Mesendoderm (in vitro differentiated cells): ENCODE measurements around the gene U2AF1.
"Not testable (repeated sequence)": the region's sequence is repeated elsewhere in the genome, so short reads cannot be mapped to it uniquely, and the experiment has no call there.

Experiments used
- DNase-seq: peaks from one replicate; pipeline ENCODE4 v3.0.0; 2013
- H2AK5ac ChIP-seq: 2 replicates; pipeline ENCODE4 v1.6.1; 2013; ENCODE audit warnings: low read length, inconsistent platforms
- H2BK120ac ChIP-seq: 2 replicates; pipeline ENCODE4 v1.6.1; 2013; ENCODE audit warnings: low read depth, mild to moderate bottlenecking, low read length, moderate library complexity, mixed read lengths
- H2BK15ac ChIP-seq: replicated peaks from 2 replicates; pipeline ENCODE4 v1.6.1; 2013; ENCODE audit warnings: low read depth, mild to moderate bottlenecking, moderate library complexity
- H2BK5ac ChIP-seq: 2 replicates; pipeline ENCODE4 v1.6.1; 2013; ENCODE audit warnings: low read length, inconsistent platforms
- H3K18ac ChIP-seq: 2 replicates; pipeline ENCODE4 v1.6.1; 2013; ENCODE audit warnings: mild to moderate bottlenecking, low read length, mixed read lengths
- H3K23ac ChIP-seq: one replicate; pipeline ENCODE4 v1.6.1; 2013; ENCODE audit warnings: low read length
- H3K27ac ChIP-seq: 2 replicates; pipeline ENCODE4 v1.5.1; 2013; ENCODE audit warnings: low read depth, mild to moderate bottlenecking, inconsistent platforms, low read length, moderate library complexity
- H3K27me3 ChIP-seq: 2 replicates; pipeline ENCODE4 v1.6.1; 2013; ENCODE audit warnings: low read length, control low read depth, mild to moderate bottlenecking, inconsistent platforms; ENCODE audit not compliant: insufficient read depth, poor library complexity
- H3K36me3 ChIP-seq: 2 replicates; pipeline ENCODE4 v1.6.1; 2013; ENCODE audit warnings: low read length, inconsistent platforms; ENCODE audit not compliant: control insufficient read depth, insufficient read depth
- H3K4ac ChIP-seq: one replicate; pipeline ENCODE4 v1.6.1; 2013; ENCODE audit warnings: low read depth, mild to moderate bottlenecking, low read length, moderate library complexity
- H3K4me1 ChIP-seq: 2 replicates; pipeline ENCODE4 v1.6.1; 2013; ENCODE audit warnings: low read depth, low read length, inconsistent platforms; ENCODE audit not compliant: control insufficient read depth
- H3K4me2 ChIP-seq: 2 replicates; pipeline ENCODE4 v1.6.1; 2013; ENCODE audit warnings: low read length
- H3K4me3 ChIP-seq: 2 replicates; pipeline ENCODE4 v1.5.1; 2013; ENCODE audit warnings: mild to moderate bottlenecking, low read length
- H3K56ac ChIP-seq: one replicate; pipeline ENCODE4 v1.6.1; 2013; ENCODE audit warnings: low read length
- H3K79me1 ChIP-seq: 2 replicates; pipeline ENCODE4 v1.6.1; 2013; ENCODE audit warnings: low read length, inconsistent platforms
- H3K79me2 ChIP-seq: 2 replicates; pipeline ENCODE4 v1.6.1; 2013; ENCODE audit warnings: mild to moderate bottlenecking, low read length; ENCODE audit not compliant: control insufficient read depth, insufficient read depth
- H3K9ac ChIP-seq: 2 replicates; pipeline ENCODE4 v1.6.1; 2013; ENCODE audit warnings: low read length, inconsistent platforms
- H4K5ac ChIP-seq: one replicate; pipeline ENCODE4 v1.6.1; 2013; ENCODE audit warnings: low read length
- H4K8ac ChIP-seq: one replicate; pipeline ENCODE4 v1.6.1; 2013; ENCODE audit warnings: low read depth, mild to moderate bottlenecking, control low read depth, low read length, moderate library complexity
- WGBS: extraction: QIAGEN DNeasy Blood & Tissue Kit; methylation state at CpG from one replicate; pipeline ENCODE4 v1.1.7; 2013; ENCODE audit warnings: low lambda C conversion rate, missing lambda C conversion rate; ENCODE audit not compliant: insufficient coverage; ENCODE audit errors: extremely low coverage; 5-methylcytosine and 5-hydroxymethylcytosine counted together

Gene U2AF1

DNA sequence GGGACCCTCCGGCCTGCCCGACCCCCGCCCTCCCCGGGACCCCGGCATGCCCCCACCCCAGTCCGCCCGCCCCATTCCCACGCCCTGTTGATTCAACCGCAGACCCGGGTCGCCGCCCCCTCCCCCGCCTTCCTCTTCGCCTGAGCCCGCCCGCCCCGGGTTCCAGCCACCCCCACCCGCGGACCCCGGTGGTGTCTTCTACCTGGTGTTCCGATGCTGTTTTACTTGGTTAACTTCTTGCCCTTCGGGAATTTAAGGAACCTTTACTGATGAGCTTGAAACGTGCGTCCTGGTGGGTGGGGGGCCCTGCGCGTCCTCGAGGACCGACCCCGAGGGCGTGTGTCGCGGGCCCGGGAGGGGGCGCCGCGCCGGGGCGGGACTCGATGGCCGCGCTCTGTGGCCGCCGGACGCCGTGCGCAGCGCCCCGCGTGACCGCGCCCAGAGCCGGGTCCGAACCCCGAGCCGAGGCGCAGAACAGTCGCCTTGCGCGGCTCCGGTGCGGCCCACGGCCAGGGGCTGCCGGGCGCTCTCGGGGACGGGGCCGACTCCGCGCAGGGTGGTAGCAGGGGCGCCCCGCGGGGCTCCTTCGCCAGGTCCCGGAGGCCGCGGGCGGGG lies 31.2 kb downstream of the U2AF1 start:
- not testable (repeated sequence) for H3K23ac ChIP-seq, DNase-seq, H3K56ac ChIP-seq, H3K9ac ChIP-seq, H3K4me2 ChIP-seq, H3K4ac ChIP-seq, H4K5ac ChIP-seq, H3K4me1 ChIP-seq, H3K27ac ChIP-seq, H2AK5ac ChIP-seq, H4K8ac ChIP-seq, H3K4me3 ChIP-seq, H3K18ac ChIP-seq, H3K79me2 ChIP-seq, H2BK120ac ChIP-seq, H3K79me1 ChIP-seq, H2BK15ac ChIP-seq, H2BK5ac ChIP-seq, H3K27me3 ChIP-seq, H3K36me3 ChIP-seq
- WGBS: no CpG with 5 or more reads among the region's 77 CpGs

DNA sequence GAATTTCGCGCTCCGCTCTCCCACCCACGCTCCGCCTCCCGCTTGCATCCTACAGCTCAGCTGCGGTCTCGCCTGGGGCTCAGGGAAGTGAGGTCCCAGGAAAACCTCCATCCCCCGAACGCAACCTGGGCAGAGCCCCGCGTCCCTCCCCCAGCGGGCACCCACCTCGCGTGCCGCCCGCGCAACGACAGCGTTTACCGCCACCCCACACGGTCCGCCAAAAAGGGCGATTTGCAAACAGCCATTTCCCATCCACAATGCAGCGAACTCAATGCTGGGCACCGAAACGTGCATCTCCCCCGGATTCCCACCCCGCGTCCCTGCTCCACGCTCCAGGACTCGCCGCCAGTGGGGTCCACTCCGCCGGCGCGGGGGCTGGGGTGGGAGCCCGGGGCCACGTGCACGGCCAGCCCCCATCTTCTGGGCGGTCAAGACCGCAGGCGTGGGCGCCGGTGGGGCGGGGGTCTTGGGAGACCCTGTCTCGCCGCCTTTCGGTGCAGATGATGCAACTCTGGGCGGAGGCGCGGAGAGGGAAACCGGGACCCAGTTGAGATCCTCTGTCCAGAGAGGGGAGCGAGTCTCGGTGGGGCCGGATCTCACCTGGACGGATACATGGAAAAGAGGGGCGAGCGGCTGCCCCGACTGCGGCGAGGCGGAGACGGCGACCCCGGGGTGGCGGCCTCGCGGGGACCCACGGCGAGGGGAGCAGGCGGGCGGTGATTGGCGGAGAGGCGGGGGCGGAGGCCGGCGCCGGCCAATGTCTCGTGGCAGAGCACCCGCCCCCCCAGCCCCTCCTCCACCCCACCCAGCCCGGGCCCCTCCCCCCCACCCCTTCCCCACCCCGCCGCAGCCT lies 32.0 kb downstream of the U2AF1 start, which contains the start of gene CBS:
Gene CBS, minus strand, starts transcription at position 666 of the 853 bp plus-strand sequence. CDS start 3,642 bp downstream, outside the sequence.
- not testable (repeated sequence) for H3K4me3 ChIP-seq, H3K79me2 ChIP-seq, H2BK15ac ChIP-seq, H3K36me3 ChIP-seq, H3K9ac ChIP-seq, H3K79me1 ChIP-seq, DNase-seq, H2AK5ac ChIP-seq, H2BK120ac ChIP-seq, H3K23ac ChIP-seq, H4K5ac ChIP-seq, H3K4ac ChIP-seq, H3K27ac ChIP-seq, H3K4me1 ChIP-seq, H2BK5ac ChIP-seq, H3K27me3 ChIP-seq, H3K56ac ChIP-seq, H3K18ac ChIP-seq, H3K4me2 ChIP-seq, H4K8ac ChIP-seq
- no CpG with 5 or more reads among the region's 84 CpGs for WGBS

DNA sequence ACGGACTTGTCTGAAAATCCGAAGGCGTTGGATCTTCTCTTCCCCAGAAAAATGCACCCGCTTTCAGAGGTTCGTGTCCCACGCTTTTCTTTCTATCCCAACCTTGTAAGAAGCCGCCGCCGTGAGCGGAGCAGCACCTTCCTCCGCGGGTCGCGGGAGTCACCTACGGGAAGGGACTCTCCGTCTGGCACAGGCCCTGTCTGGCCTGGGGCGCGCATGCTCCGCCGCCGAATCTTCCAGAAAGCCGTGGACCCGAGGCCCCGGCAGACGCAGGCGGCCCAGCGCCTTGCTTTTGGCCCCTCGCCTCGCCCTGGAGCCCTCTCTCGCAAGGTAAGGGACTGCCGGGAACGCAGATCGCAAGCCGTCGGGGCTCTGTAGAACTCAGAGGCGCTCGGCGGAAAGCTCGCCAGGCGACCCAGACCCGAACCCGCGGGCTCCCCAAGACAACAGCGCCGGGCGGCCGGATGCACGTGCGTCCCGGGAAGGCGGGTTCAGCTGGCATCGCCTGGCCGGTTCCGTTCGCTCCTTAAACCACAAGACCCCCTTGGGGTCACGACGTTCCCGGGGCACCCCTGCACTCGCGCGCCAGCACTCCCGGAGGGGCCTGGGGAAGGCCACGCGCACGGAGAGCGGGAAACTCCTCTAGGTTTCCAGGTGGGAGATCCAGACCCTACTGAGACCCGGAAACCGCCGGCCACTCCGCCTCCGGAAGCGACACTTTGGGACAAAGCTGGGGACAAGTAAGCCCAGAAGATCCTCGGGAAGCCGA lies 32.8 kb downstream of the U2AF1 start:
- H2BK120ac ChIP-seq, H3K79me1 ChIP-seq, H2BK5ac ChIP-seq, H3K36me3 ChIP-seq, H3K27me3 ChIP-seq, H3K56ac ChIP-seq, H3K27ac ChIP-seq, H3K4ac ChIP-seq, DNase-seq, H3K9ac ChIP-seq, H3K4me1 ChIP-seq, H4K8ac ChIP-seq, H2AK5ac ChIP-seq, H3K79me2 ChIP-seq, H3K4me2 ChIP-seq, H3K4me3 ChIP-seq, H2BK15ac ChIP-seq, H3K23ac ChIP-seq, H3K18ac ChIP-seq, H4K5ac ChIP-seq: not testable (repeated sequence)
- no CpG with 5 or more reads among the region's 74 CpGs for WGBS

DNA sequence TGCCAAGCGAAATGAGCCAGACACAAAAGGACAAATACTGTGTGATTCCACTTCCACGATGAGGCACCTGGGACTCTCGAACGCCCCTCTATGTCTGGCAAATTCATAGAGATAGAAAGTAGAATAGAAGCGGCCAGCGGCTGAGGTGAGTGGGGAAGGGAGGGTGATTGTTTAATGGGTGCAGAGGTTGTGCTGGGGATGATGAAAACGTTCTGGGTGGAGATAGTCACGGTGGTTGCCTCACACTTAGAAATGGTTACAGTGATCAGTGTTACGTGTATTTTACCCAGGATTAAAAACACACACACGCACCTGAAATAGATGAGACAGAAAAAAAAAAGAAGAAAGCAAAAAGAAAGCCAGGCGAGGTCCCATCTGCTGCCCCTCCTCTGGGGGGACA lies 34.6 kb downstream of the U2AF1 start:
- not testable (repeated sequence) for H3K4me2 ChIP-seq, H3K9ac ChIP-seq, H2BK5ac ChIP-seq, H2AK5ac ChIP-seq, H3K4me1 ChIP-seq, H2BK15ac ChIP-seq, H4K5ac ChIP-seq, H3K56ac ChIP-seq, H3K27me3 ChIP-seq, H3K79me2 ChIP-seq, H3K79me1 ChIP-seq, H3K36me3 ChIP-seq, H3K27ac ChIP-seq, H3K4me3 ChIP-seq, H3K18ac ChIP-seq, H2BK120ac ChIP-seq, H4K8ac ChIP-seq, H3K4ac ChIP-seq, H3K23ac ChIP-seq, DNase-seq
- WGBS: no CpG with 5 or more reads among the region's 11 CpGs

DNA sequence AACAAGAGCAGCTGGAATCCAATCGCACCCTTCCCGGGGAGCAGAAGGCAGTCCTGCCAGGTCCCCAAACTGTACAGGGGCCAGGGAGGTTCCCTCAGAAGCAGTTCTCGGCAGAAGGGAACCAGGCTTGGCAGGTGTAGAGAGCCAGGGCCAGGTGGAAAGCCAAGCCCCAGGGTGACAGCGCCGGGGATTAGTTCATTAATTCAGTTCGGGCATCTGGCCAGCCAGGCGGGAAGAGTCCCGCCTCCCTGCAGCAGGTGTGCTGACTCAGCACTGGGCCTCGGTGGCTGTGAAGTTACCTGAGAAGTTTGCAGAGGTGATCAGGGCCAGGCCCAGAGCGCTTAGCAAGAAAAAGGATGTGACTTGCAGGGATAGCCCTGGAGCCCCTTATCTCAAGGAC lies 37.7 kb downstream of the U2AF1 start:
- not testable (repeated sequence) for DNase-seq, H4K5ac ChIP-seq, H2BK120ac ChIP-seq, H2BK15ac ChIP-seq, H3K18ac ChIP-seq, H3K23ac ChIP-seq, H3K27ac ChIP-seq, H3K36me3 ChIP-seq, H3K4me1 ChIP-seq, H3K9ac ChIP-seq, H3K79me2 ChIP-seq, H3K4ac ChIP-seq, H4K8ac ChIP-seq, H2BK5ac ChIP-seq, H3K56ac ChIP-seq, H2AK5ac ChIP-seq, H3K79me1 ChIP-seq, H3K4me2 ChIP-seq, H3K27me3 ChIP-seq, H3K4me3 ChIP-seq
- no CpG with 5 or more reads among the region's 10 CpGs for WGBS
